ENCODE data around the gene RNF144A. TPM values are rescaled to one million over a fixed set of nuclear protein-coding genes. Genes with fewer than 3 reads are reported as not detected.

RNF144A gene
- total and polyA plus RNA-seq, 10 of the 15 experiments (the other 5 are each of a cell fraction or from before 2014, with no cell fraction given): 0.02 to 12.1 (median 0.48) TPM; not detected in 1

GRCh38 chr2:6924924-6925409 is 7.8 kb downstream of the RNF144A start (continued):
- TF ChIP-seq, protein P1, sequence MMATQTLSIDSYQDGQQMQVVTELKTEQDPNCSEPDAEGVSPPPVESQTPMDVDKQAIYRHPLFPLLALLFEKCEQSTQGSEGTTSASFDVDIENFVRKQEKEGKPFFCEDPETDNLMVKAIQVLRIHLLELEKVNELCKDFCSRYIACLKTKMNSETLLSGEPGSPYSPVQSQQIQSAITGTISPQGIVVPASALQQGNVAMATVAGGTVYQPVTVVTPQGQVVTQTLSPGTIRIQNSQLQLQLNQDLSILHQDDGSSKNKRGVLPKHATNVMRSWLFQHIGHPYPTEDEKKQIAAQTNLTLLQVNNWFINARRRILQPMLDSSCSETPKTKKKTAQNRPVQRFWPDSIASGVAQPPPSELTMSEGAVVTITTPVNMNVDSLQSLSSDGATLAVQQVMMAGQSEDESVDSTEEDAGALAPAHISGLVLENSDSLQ (IDR thresholded peaks at IDR 0.05): no peak
- TF ChIP-seq IRF4 (IDR thresholded peaks at IDR 0.05; ENCODE audit: low read depth, low read length) (no peak), TCF7 (IDR thresholded peaks at IDR 0.05; ENCODE audit: borderline replicate concordance) (no peak), KLF5 (IDR thresholded peaks at IDR 0.05; ENCODE audit: partially characterized antibody) (no peak), NR2C1 (IDR thresholded peaks at IDR 0.05) (no peak), CBFB (IDR thresholded peaks at IDR 0.05; ENCODE audit: low read depth) (no peak), WRNIP1 (IDR thresholded peaks at IDR 0.05; ENCODE audit: borderline replicate concordance, low read depth, low read length) (no peak), NR2C2 (IDR thresholded peaks at IDR 0.05; ENCODE audit: borderline replicate concordance, control insufficient read depth, insufficient read length, low read depth) (no peak), SKIL (IDR thresholded peaks at IDR 0.05; ENCODE audit: low read depth, poor library complexity, severe bottlenecking) (no peak), NR2F1 (conservative IDR thresholded peaks at IDR 0.05) (no peak), KDM1A (IDR thresholded peaks at IDR 0.05; ENCODE audit: borderline replicate concordance) (no peak), HDAC2 (IDR thresholded peaks at IDR 0.05) (no peak)
